Activated CD8-positive, alpha-beta memory T cell treated with anti-CD3 and anti-CD28 coated beads, Interleukin-2, amount 50 U/mL, for 1 hour (primary cell): ENCODE measurements around the gene KDR.

Experiments used
- DNase-seq: peaks from one replicate; pipeline ENCODE4 v3.0.0-alpha.2; 2020; ENCODE audit errors: extremely low read depth

KDR gene

DNA sequence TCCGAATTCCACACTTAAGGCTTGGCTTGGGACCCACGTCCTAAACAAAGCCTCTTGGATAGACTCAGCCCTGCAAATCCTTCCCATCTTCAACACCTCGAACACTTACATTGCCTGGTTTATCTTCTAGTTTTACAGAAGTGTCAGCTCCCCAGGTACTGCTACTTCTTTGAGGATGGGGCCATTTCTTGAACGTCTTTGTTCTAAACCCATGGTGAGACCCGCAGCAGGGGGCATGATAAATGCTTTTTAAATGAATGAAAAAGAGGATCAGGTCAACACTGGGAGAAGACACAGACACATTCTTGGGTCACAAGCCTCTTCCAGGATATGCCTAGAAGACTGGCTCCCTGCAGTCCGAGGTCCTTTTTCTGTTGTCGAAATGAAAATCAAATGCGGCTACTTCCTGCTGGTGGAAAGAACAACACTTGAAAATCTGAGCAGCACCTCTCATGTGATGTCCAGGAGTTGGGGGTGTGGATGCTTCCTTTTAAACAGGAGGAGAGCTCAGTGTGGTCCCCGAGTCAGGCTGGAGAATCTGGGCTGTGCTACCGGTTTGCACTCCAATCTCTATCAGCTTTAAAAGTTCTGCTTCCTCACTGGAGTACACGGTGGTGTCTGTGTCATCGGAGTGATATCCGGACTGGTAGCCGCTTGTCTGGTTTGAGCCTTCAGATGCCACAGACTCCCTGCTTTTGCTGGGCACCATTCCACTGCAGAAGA is 45.8 kb downstream of the KDR start:
- no peak for DNase-seq

DNA sequence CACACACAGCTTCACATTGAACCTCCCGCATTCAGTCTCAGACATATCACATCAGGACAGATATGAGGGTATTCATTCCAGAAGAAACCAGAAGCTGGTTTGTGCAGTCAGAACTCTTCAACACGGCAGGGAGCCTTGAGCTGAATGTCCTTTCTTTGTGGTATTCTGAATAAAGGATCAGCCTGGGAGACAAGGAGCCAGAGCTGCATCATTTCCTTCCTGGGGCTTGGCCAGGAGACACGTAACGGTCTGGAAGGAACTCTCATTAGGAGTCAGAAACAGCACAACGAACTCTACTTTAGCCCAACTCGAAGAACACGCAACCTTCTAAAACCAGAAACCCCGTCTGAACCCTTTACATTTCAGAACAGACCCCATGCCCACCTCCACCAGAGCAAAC is 46.4 kb downstream of the KDR start:
- no peak for DNase-seq

DNA sequence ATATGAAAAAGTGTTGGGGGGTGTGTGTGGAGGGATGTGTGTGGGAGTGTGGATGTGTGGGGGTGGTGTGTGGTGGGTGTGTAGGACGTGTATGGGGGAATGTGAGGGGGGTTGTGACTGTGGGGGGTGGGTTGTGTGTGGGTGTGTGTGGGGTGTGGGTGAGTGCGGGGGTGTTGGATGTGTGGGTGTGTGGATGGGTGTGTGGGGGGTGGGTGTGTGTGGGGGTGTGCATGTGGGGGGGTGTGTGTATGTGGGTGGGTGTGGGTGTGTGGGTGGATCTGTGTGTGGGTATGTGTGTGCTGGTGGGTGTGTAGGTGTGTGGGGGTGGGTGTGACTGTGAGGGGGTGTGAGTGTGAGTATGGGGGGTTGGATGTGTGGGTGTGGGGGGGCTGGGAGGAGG is 47.8 kb downstream of the KDR start:
- DNase-seq = no peak

DNA sequence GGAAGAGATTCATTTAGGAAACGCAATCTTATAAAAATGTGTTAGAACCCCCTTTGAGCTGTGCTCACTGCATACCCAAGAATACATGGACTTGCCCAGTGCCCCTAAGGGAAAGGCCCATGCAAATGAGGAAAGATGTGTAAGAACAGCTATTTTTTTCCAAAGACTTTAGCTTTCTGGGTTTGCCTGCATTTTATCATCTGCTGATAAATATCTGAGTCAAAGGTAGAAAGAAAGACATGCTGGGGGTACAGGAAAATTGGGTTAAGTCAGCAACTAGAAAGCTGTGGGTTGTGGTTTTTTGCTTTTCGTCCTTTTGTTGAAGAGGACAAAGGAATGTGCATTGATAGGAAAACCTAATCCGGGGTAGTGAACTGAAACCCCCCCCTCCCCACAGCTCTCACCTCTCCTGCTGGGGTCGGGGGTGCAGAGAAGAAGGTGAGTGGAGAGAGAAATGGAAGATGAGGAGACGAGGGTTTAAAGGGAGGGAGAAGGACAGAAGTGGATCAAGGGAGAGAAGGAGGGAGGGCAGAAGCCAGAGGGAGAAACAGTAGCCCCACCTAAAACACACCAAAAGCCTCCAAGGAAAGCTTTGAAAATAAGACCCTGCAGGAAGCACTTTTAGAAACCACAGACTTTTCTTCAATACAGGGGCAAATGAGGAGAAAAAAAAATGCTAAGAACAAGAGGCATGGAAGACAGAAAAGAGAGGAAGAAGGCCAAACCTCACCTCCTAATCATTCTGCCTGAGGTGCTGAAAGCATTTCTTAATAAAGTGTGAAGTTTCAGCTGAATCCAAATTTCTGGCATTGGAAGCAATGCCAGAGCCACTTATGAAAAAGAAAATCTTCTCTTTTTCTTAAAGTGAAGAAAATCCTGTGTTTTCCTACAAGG is 49.3 kb downstream of the KDR start:
- no peak for DNase-seq

DNA sequence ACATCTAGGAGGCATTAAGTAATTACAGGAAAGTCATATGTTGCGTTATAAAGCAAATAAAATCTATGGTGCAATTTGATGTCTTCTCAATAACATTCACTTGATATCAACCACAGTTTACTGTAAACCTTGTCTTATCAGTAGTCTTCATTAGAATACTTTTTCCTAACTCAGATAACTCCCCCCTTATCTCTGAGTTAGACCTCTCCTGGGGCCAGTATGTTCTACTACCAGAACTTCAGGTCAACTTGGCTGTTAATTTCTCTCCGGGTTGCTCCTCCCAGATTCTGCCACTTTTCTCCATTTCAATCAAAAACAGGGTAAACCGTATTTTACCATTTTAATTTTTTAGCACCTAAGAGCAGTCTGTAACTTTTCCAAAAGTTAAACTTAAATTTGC is 50.0 kb downstream of the KDR start:
- no peak for DNase-seq

DNA sequence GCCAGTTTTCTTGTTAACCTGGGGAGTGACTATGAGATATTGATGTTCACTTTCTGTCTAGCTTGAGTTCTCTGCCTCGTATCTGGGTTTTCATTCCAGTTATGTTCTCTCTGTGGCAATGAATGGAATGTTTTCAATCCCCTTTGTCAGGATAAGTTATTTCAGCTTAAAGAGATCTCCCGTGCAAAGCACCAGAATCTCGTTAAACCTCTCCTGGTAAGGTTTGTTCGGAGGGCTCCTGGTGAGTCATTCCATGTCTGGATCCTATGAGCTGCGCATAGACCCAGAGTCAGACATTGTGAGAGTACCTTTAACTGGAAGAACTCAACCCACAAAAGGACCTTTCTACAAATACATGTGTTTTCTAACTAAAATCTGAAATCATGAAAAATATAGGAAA is 51.0 kb downstream of the KDR start:
- DNase-seq = no peak

DNA sequence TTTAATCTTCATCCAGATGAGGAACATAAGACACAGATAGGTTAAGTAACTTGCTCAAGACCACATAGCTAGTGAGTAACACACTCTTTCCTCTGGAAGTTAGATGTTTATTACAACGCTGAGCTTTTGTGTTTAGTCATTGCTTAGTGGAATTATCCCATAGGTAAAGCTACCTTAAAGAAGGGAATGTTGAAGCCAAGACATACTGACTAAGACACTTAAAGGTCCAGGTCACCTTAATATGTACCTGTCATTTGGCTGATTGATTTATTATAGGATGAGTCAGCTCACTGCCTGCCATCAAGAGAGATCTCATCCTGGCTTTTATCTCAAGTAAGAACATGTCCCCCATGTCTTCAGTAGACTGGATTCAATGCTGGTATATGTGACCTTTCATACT is 53.4 kb downstream of the KDR start:
- no peak for DNase-seq

DNA sequence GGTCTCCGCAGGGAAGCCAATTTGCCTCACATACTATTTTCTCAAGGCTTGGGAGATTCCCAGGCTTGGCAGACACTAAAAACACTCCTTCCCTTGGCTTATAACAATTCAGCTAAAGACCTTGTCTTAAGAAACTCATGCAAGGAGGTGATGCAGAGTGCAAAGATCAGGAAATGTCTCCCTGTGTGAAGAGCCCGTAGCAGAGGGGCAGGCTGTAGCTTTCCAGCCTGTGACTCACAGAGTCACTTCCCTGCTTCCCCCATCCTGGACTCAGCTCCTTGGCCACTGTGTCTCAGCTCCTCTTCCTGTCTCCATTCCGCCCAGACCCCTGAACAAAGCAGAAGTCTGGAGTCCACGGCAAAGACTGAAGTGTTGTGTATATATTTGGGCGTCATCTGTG is 56.1 kb downstream of the KDR start:
- no peak for DNase-seq

DNA sequence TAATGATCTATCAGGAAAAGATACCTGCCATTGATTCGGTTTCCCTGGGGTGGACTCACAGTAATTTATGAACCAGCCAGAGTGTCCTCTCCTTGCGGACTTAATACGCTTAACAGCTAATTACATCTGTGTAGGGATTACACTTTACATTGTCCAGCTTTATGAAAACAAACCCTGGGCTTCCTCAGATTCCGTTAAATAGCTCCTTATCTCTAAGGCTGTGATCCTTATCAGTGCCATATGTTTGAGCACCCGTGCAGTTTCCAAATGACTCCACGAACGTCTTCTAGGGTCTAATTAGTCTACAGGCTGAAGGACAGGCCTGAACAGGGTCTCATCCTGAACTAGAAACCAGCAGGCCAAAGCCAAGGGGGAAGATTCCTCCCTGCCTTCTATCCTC is 56.9 kb downstream of the KDR start:
- DNase-seq = no peak

DNA sequence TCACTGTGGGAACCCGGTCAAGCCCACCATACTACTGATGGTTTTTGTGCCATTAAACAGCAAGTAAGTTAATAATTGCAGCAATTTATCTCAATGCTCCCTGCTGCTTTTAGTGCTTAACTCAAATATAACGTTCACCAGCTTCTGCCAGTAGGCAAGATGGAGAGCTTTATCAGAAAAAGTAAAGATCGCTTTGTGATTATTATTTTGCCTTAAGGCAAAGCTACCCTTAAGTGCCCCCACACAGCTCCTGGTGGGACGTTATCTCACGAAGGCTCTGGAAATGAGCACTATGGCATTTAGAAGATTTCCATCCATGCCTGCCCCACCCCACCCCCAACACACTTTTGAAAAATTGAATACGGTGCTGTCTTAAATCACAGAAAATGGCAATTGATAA is 59.4 kb downstream of the KDR start:
- no peak for DNase-seq

DNA sequence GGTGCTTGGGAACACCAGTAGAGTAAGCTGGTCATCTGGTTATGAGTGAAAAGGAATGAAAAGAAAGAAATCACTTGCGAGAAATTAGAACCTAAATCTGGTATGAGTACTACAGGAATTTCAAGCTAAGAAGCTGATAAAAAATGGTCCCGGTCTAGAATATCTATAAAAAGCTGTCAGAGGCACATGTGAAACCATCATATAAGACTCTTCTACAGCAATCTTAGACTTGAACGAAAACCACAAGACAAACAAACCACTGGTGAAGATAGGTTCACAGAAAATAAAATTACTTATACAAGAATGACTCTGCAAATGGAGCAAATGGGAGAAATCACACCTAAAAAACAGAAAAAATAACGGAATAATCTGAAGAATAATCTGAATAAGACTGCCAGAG is 69.9 kb downstream of the KDR start:
- no peak for DNase-seq

DNA sequence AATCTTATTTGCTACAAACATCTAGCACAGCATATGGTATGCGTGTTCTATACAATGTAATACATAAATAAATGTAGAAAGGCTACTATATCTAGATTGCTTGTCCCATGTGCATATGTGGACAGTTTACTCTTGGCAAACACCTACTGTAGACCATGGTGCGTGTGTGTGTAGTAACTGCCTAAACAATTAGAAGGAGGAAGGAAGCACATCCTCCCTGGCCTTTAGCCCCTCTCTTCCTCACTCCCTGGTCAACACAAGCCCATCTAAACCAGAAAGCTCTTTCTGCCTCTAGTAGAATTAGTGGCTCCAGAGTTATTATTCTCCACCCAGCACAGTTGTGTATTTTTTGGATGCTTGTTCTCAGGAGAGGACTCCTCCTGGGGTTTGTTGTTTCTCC is 73.9 kb downstream of the KDR start:
- no peak for DNase-seq

DNA sequence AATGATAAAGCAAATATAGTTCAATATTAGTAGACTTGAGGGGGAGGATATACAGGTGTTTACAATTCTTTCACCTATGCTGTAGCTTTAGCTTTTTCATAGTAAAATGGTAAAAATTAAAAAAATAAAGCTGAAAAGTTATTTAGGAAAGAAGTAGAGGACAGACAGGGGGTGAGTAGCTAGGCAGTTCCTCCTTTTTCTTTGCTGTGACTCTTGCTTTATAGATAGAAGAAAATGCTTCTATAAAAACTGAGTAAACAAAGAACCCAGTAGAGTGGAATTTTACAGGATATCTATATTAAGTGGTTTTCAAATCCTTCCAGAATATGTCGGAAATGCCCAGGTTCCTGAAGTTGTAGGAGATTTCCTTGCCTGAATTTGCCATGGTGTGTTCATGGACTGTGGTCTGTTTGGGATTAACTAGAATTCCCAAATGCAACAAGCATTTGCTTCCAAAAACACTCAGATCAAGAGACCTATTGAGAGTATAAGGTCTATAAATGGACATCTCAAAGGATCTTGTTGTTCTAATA is 74.9 kb downstream of the KDR start:
- DNase-seq = no peak

DNA sequence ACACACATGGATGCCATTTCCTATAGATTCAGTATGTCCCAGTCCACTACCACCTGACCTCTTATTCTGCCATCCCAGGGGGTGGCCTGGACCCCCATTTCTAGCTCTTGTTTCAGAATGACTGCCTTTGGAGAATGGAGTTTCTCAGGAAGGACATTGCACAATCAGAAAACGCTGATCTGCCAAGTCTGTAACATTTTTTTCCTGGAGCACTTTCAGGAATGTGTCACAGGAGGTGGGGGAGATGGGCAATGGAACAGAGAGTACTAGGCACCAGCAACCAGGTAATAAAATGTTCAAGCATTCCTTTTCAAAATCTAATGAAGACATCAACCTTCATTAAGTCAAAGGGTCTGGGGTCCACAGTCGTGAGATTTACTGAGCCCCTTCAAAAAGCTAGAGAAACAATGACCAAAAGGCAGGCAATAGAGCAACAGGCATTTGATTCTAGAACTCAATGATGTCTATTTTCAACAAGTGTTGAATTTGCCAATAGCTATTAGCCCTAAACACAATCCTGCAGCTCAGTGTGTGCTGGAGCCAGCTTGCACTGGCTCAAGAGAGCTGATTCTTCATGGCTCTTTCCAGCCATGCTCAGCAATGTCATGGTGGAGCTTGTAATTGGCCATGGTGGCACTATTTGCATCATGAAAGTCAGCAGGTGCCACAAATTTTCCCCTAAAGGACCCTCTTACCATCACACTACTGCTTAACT is 87.1 kb downstream of the KDR start:
- DNase-seq = no peak

DNA sequence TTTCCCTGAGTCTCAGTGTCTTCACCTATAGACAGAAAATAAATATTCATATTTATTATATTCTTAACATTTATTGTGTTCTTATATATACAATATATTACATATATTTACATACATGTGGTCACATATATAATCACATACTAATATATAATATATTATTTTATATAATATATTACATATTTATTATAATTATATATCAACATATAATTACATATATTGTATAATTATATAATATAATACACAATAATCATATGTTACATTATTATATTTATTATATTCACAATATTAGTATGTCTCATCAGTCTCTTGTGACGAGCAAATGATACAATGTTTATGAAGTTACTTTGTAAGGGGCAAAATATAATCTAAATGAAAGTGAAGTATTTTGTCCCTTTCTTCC is 87.7 kb downstream of the KDR start:
- DNase-seq = no peak

DNA sequence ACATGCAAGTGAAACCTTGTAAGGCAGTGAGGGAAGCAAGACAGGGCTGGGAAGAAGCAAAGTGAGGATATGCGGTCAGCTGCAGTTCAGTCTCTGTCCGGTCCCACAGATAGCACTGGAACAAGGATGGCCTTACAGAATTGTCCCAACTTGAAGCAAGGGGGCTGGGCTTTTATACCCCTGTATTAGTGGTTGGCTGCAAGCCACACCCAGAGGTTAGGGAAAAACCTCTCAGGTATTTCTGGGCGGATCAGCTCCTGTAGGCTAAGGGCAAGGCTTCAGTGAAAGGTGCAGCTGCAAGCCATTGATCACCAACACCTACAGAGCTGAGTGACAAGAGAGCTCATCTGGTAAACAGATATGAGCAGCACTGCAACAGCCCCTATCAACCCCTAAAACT is 89.0 kb downstream of the KDR start:
- DNase-seq = no peak

DNA sequence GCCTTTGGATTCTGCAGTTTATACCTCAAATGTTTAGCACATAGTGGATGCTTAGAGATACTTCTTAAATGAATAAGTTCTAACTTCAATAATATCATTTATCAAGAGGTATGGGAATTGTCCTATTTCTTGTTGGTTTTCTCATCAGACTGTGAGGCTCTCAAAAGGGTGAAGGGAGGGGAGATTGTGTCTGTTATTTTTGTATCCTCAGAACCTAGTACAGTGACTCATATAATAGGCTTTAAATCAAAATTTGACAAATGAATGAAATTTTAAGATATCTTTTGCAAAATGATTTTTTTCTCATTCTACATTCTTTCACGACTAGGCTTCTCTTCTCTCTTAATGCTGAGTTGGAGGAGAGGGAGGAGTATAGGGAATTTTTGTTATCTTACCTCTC is 89.5 kb downstream of the KDR start:
- DNase-seq = no peak

DNA sequence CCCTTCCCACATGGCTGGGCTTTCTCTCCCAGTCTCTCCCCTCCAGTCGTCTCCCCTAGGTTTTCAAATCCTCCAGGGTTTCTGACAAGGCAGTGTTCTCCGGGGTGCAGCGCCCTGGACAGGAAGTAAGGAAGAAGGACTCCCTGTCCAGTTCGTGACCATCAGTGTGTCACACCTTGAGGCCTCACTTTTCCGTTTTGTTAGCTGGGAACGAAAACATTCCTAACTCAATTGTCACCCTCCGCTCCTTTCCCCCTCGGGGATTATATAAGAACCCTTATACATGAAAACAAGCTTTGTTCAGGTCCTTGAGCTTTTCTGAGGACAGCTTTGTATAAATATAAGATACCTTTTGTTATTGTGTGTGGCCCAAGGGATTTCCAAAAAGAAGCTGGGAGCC is 92.1 kb downstream of the KDR start:
- no peak for DNase-seq

DNA sequence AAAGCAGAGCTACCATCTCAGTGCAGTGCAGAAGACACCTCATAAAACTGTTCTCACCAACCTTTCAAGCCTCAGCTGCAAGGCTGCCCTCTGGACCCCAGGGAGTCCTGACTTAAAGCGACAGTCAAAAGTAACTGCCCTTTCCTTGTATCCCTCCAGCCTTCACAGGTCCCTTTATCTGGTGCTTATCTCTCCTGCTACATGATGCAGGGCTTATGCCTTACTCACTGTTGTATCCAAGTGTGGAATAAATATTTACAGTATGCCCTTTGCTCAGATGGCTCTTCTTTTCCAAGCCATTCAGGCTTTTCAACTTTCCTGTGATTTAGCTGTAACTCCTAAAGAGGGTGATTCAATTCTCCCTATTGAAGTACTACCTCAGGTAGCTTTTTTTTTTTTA is 92.6 kb downstream of the KDR start:
- DNase-seq = no peak

DNA sequence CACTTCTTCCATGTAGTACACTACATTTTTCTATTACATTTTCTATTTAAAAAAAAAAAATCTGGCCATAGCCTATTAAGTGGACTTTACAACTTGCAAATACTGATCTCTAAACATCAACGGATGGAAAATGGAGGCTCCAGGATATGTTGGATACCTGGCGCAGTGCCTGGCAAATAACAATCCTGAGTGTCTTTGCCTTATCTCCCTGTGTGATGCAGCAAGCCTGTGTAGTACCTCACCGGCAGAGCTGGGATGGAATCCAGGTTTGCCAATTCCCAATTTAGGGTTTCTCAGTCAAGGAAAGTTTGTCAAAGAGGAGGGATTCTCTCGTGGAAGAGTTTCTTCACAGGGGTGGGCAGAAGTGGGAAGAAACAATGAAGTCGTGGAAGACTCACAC is 93.2 kb downstream of the KDR start:
- no peak for DNase-seq

DNA sequence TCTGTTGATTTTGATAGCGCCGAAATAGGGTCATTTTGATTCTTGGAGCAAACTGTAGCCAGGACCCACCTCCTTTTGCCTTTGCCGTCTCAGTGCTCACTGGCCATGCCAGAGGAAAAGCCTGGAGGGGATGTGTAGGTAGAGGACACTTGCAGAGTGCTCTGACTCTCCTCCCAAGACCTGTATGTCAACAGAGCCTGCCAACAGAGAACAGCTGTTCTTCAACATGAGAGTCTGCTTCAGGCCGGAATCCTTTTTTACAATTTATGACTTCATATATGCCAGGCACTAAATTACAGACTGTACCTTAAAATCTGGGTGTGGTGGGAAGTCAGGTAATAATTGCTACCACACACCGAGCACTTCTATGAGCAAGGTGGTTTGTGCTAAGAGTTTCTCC is 94.2 kb downstream of the KDR start:
- DNase-seq = no peak

DNA sequence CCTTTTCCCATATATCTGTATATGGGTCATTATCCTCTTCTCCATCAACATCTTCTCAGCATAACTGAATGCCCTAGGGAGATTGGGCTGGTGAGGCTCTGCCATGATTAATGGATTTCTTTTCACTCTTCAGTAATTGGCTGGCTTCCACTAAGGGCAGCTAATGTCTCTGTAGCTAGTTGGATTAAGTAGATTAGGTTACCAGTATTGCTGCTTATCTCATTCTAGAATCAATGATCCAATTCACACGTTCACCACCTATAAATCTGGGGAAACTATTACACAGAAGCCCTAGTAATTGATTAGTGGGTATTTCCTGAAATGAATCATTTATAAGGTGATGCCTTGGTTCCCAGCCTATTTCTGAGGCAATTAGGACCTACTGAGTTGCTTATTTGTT is 94.8 kb downstream of the KDR start:
- DNase-seq = no peak
